GM18498 (cell line): ENCODE data around the gene ZNF451.

Source experiments
- ATAC-seq: cut with Tn5 transposase; IDR thresholded peaks from one replicate; pipeline ENCODE4 v1.9.1; 2021; ENCODE audit warnings: mild to moderate bottlenecking, moderate library complexity; ENCODE audit not compliant: unreplicated experiment

The ZNF451 gene

DNA sequence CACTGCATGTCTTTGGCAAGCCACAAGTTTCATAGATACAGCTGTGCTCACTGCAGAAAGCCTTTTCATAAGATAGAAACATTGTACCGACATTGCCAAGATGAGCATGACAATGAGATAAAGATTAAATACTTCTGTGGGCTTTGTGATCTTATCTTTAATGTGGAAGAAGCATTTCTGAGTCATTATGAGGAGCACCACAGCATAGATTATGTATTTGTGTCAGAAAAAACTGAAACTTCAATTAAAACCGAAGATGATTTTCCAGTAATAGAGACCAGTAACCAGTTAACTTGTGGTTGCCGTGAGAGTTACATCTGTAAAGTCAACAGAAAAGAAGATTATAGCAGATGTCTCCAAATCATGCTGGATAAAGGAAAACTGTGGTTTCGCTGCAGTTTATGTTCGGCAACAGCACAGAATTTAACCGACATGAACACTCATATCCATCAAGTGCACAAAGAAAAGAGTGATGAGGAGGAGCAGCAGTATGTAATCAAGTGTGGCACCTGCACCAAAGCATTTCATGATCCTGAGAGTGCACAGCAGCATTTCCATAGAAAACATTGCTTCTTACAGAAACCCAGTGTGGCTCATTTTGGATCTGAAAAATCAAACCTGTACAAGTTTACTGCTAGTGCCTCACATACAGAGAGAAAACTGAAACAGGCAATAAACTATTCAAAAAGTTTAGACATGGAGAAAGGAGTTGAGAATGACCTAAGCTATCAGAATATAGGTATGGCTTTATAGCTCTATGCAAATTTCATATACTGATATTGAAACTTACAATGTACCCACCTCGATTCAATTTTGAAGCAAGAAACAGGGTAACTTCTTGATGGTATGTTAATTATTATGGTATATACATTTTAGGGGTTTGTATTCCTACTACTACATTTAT is 58.2 kb downstream of the ZNF451 start:
- no peak for ATAC-seq

GRCh38 chr6:57158658-57159057 is 68.7 kb downstream of the ZNF451 start:
- ATAC-seq = no peak

GRCh38 chr6:57159127-57159526 is 69.1 kb downstream of the ZNF451 start:
- no peak for ATAC-seq

DNA sequence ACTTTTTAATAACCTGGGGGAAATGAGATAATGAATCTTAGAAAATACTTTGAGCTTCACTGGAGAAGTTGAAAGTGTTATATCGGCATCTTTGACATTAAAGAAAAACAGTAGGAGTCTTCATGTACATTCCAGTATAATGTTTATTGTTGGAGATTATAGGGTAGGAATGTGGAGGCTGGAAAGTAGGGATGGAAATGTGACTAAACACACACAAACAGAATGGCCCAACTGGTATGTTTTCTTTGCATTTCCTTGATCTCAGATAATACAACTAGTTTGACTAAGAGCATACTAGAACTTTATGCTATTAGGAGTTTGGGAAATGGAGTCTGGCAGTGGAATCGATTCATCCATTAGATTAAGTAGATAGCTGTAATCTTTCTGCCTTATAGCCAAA is 72.0 kb downstream of the ZNF451 start:
- no peak for ATAC-seq

DNA sequence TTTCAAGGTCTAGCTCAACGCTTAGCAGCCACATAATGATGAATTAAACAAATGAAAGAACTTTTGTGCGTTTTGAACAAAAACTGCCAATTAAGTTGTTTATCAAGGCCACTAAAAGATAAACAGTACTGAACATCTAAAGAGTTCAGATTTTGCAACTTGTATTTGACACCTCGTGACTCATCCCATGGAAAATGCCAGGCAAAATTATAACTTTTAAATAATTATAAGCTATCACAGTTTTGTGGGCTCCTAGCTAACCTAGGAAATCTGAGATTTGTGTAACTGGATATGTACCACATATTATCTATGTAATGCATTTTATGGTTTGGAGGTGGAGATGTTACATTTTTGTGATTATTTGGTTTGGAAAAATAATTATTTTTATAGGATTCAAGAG is 72.5 kb downstream of the ZNF451 start:
- ATAC-seq = no peak

- ATAC-seq = no peak
Observed at GRCh38 chr6:57163956-57164355, 74.0 kb downstream of the ZNF451 start.

DNA sequence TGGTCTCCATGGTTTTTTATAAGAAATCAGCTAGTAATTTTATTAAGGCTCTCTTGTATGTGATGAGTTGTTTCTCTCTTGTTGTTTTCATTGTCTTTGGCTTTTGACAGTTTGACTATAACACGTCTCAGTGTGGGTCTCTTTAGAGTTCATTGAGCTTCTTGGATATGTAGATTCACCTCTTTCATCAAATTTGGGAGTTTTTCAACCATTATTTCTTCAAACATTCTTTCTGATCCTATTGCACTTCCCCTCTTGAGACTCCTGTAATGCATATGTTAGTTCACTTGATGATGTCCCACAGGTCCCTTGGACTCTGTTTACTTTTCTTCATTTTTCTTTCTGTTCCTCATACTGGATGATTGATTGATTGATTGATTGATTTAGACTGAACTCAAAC is 75.1 kb downstream of the ZNF451 start:
- no peak for ATAC-seq

- peak; percentile 89 for ATAC-seq
Observed at GRCh38 chr6:57172136-57173055, 82.4 kb downstream of the ZNF451 start, which contains the start of gene BAG2. Gene BAG2, plus strand, starts transcription at chr6:57172326. Its CDS starts 372 bp downstream, at chr6:57172698.

- no peak for ATAC-seq
Observed at GRCh38 chr6:57173056-57173885, 83.3 kb downstream of the ZNF451 start.

- no peak for ATAC-seq
Observed at GRCh38 chr6:57173886-57174510, 84.0 kb downstream of the ZNF451 start.

DNA sequence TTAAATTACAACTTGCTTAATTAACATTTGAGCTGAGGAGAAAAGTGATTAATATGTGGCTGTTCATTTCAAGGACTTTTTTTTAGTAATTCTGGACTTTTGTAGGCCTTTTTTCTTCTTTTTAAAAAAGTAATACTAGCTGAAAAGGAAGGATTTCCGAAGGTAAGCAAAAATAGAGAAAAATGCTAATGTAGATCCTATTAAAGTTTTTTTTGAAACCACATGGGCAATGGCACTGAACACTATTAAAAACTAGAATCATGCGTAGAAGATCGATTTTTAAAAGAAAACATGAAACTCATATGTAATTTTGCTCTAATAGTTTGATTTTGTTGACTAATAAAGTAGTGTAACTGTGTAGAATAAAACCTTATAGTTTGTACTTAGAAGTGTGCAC is 84.5 kb downstream of the ZNF451 start:
- no peak for ATAC-seq

DNA sequence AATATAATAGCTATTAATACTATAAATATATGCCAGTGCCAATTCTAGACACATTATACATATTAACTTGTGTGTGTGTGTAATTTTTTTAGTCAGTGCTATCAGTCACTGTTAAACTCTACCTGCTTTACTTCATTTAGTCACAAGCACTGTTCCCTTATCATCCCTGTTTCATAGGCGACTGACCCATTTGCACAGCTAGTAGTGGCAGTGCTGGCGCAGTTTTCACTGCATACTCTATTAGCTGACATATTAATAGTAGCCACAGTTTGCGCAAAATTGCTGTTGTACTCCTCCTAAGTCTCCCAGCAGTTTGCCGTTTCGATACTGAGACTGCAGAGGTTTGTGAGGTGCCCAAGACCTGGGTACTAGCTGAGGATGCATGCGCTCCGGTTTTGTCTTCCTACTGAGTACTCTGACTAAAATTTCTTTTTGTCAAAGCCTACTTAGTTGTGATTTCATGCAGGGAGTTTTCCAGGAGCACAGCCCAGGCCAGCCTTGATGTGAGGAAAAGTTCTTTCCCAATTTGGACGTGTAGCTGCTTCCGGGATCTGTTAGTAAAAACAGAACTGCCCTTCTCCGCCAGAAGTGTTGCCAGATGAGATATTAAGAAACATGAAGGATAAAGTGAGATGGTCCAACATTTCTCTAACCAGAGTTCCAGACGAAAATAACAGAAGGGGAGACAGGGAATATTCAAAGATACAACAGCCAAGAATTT is 87.7 kb downstream of the ZNF451 start:
- no peak for ATAC-seq

GRCh38 chr6:57180596-57180995 is 90.6 kb downstream of the ZNF451 start:
- ATAC-seq = no peak

DNA sequence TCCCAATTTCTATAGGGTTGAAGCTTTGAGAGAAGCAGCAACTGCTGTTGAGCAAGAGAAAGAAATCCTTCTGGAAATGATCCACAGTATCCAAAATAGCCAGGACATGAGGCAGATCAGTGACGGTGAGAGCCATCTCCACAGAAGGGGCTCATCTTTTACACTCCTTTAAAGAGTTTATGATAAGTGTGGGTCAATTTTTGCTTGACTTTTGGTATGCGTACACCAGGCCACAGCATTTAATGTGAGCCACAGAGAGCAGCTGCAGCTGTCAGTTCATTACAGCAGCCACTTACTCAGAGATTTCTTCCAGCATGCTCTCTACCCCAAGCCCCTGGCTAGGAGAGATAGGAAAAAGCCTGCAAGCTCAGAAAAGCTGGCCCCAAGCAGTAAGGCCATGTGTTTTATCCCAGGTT is 92.0 kb downstream of the ZNF451 start:
- ATAC-seq = no peak

- no peak for ATAC-seq
Observed at GRCh38 chr6:57183336-57183735, 93.3 kb downstream of the ZNF451 start.

GRCh38 chr6:57190140-57190539 is 100.2 kb downstream of the ZNF451 start:
- no peak for ATAC-seq

GRCh38 chr6:57193177-57193576 is 103.2 kb downstream of the ZNF451 start:
- no peak for ATAC-seq

DNA sequence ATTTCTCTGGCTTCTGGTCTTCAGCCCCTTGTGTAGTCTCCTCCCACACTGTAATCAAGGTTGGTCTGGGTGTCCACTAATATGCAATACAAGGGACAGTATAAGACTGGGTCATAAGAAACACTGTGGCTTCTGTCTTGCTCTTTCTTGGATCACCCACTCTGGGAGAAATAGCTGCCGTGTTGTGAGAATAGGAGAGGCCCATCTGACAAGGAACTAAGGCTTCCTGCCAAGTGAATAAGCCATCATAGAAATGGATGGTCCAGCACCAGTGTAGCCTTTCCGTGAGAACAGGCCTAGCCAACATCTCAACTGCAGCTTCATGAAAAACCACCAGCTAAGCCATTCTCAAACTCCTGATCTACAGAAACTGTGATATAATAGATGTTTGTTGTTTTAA is 105.5 kb downstream of the ZNF451 start:
- ATAC-seq = no peak

GRCh38 chr6:57198926-57199636 is 109.1 kb downstream of the ZNF451 start:
- ATAC-seq = no peak
